ENCODE measurements around the gene PDE4D.
"Not testable (repeated sequence)": the region's sequence is repeated elsewhere in the genome, so short reads cannot be mapped to it uniquely, and the experiment has no call there.

PDE4D gene

GRCh38 chr5:59020611-59021285 is 872.8 kb downstream of the PDE4D start:
- FAIRE-seq: no peak

GRCh38 chr5:59019078-59019477 is 874.4 kb downstream of the PDE4D start:
- FAIRE-seq: no peak

GRCh38 chr5:59016925-59017324 is 876.6 kb downstream of the PDE4D start:
- FAIRE-seq: no peak

GRCh38 chr5:59008816-59009473 is 884.6 kb downstream of the PDE4D start:
- no peak for FAIRE-seq

DNA sequence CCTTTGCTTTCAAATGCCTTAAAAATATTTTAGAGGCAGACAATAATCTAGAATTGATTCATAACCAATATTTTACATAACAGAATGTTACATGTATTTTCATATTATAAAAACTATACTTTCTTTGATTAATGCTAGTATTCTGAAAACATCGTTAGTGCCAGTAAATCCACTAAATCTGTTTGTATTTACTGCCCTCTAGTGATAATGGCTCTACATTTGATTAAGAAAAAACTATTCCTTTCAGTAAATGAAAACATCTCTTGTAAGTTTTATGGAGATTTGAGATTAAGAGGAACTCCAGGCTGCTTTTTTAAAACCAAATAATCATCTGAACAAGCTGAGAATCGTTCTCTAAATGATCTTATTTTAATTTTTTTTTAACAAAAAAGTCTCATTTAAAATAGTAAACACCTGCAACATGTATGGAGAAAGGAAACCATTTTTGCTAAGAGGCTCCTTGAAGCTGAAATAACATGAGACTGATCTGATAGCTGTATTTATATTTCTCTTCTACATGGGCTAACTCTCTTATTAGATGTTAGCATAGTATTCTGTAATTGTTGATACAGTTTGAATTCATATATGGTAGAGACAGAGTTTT is 886.0 kb downstream of the PDE4D start:
- peak; percentile 54 for FAIRE-seq

GRCh38 chr5:59005934-59006701 is 887.4 kb downstream of the PDE4D start:
- no peak for FAIRE-seq

GRCh38 chr5:59003641-59004040 is 889.9 kb downstream of the PDE4D start:
- FAIRE-seq: no peak

- no peak for FAIRE-seq
Measured at GRCh38 chr5:59003124-59003523, 890.4 kb downstream of the PDE4D start.

DNA sequence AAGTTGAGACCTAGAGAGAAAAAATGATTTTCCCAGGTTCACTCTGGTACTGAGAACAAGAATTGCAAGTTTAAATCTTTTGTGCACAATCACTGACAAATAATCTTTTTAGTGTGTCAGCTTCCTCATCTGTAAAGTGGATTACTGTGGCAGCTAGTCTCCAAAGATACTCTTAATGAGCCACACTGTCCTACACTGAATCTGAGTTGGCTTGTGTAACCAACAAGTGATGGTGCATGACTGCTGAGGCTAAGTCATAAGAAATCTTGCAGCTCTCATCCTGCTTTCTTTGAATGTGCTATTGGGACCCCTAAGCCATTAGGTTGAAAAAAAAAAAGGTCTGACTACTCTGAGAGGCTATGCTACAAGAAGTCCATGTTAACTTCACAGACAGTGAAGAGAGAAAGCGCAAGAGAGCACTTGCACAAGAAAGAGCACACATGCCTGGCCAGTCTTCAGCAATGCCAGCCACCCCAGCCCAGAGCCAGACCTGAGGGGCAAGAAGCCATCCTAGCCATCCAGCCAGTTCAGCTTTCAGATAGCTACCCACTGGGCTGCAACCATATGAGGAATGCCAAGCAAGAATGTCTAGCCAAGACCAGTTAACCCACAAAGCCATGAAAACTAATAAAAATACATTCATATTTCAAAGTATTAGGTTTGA is 891.2 kb downstream of the PDE4D start:
- no peak for FAIRE-seq

GRCh38 chr5:59001716-59002115 is 891.8 kb downstream of the PDE4D start:
- FAIRE-seq: no peak

GRCh38 chr5:59001154-59001553 is 892.4 kb downstream of the PDE4D start:
- FAIRE-seq: no peak

DNA sequence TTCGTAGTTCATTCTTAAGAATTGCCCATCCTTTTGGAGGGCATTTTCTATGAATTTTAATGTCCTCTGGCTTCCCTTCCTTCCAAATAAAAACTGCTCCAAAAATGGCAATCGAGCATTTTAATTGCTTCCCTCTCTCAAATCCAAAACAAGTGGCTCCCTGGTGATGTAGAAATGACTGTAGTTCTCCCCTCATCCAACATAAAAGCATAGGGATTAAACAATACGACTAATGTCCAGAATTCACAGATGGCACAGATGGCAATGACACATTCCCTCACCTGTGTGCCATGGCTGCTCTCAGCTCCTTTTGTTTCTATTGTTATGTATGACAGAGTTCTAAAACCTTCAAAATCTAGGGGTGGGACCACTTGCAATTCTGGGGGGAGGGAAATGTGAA is 893.3 kb downstream of the PDE4D start:
- FAIRE-seq: no peak

- no peak for FAIRE-seq
Measured at GRCh38 chr5:58999804-59000203, 893.7 kb downstream of the PDE4D start.

DNA sequence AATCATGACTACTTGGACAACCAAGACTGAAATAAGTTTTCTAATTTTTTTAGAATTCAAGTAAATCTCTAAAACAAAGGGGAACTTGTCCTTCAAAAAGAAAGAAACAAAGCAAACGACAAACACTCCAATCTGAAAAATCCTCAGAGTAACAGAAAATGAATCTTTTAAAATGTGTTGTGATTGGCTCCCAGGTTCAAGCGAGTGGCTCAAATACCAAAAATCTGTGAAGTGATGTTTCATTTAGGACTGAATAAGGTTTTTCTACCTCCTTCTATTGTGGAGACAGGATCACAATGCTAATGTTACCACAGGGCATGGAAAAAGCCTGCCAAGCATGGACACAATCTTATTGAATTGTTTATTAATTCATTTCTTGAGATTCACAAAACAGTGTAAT is 895.0 kb downstream of the PDE4D start:
- FAIRE-seq: no peak

DNA sequence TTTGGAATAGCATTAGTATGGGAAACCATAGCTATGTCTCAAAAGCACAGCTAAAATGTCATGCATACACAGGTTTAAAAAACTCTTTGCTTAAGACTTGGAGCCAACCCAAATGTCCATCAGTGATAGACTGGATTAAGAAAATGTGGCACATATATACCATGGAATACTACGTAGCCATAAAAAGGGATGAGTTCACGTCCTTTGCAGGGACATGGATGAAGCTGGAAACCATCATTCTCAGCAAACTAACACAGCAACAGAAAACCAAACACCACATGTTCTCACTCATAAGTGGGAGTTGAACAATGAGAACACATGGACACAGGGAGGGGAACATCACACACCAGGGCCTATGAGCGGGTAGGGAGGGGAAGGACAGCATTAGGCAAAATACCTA is 897.7 kb downstream of the PDE4D start:
- FAIRE-seq: not testable (repeated sequence)

DNA sequence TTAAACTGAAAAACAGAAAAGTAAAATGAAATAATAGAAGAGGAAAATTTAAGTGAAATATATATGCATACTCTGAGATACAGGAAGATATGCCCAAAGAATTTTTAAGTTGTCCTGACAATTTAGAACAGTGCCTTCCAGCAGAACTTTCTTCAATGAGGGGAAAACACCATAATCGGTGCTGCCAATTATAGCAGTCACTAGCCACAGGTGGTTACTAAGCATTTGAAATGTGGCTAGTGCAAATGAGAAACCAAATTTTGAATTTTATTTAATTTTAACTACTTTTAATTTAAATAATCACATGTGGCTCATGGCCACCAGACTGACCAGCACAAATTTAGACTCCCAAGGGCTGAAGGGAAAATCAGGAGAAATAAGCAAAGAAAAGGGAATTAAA is 900.1 kb downstream of the PDE4D start:
- no peak for FAIRE-seq

GRCh38 chr5:58988938-58989337 is 904.6 kb downstream of the PDE4D start:
- FAIRE-seq: no peak

- FAIRE-seq: peak; percentile 98
Measured at GRCh38 chr5:58987193-58987592, 906.3 kb downstream of the PDE4D start.

- no peak for FAIRE-seq
Measured at GRCh38 chr5:58986281-58986680, 907.2 kb downstream of the PDE4D start.

DNA sequence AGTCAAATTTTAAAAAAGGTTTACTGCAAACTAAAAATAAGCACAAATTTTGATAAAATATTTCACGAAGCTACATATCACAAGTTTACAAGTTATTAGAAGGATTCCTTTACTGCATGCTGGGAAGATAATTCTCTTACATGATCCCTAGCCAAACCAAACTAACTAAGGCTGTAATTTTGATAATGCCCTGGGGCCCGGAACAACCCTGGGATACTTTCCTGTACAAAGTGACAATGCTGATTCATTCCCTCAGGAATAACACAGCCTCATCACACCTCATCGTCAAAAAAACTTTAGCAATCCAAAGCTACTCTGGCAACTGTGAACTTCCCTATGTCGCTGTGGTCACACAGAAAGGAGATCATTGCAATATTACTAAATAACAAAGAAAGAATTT is 907.8 kb downstream of the PDE4D start:
- FAIRE-seq: no peak

DNA sequence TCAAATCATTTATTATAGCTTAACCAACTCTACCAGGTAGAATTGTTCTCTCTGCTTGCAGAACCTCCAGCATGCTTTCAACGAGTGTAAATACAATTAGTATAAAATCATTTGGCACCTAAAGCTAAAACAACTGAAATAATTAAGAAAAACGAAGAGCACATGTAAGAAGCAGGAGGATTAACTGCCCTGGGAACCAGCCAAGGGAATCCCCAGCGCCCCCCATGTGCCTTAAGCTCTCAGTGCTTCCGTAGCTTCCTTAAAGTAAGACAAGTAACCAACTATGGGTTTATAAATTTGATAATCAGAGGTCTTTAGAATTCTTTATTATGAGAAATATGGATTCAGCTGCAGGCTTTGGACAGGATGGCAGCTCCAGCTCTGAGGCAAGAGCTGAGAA is 908.2 kb downstream of the PDE4D start:
- no peak for FAIRE-seq

DNA sequence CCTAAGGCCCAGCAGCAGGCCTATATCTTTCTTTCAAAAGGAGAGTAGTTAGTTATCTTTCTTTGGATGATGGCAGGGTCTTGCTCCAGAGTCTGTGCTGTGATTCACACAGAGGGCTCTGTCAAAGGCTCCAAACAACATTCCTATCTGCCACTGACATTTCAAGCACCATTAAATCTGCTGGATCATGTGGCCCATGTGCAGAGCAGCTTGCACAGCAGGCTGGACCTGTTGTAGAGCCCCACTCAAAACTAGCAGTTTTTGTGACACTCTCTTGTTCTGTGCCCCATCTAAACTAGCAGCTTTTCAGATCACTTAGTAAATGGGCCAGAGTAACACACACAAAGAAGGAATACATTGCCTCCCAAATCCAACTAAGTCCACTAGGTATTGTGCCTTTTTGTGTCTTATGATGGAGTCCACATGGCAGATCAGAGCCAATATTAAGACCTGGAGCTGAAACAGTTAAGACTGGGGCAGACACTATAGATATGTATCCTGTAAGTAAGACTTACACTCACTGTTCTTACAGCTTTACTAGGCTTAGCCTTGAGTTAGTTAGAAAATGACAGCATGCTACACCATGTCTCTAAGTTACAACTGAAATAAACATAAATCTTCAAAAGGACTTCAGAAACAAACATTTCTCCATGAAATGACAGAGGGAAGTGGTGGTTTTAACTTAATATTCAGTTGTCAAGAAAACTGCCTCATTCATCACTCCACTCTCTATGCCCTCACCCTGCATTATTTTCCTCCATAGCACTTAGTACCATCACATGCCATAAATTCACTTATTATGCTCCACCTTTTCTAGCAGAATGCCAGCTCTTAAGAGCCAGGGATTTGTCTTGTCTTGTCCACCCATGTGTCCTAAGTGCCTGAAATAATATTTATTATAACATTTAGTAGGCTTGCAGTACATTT is 909.7 kb downstream of the PDE4D start:
- no peak for FAIRE-seq

Data from A204.1 (cell line).